B cell (primary cell): ENCODE measurements around the gene CUBN. TPM values are rescaled to one million over a fixed set of nuclear protein-coding genes. Genes with fewer than 3 reads are reported as not detected.

Experiments
- ATAC-seq: fragments of 200-7000 bp; cut with Tn5 transposase; one replicate; pipeline ENCODE4 v1.10.0; 2021; ENCODE audit warnings: low read depth, mild to moderate bottlenecking, moderate number of reproducible peaks, moderate library complexity
- CTCF ChIA-PET: fragments of 350-600 bp; sonication (Branson Sonifier 250); formaldehyde crosslinking; loops from one replicate; lab custom pipeline; 2021; ENCODE audit warnings: antibody characterized with exemption, inconsistent platforms; lab: Charles Lee
- POLR2A ChIA-PET: fragments of 350-600 bp; sonication (Branson Sonifier 250); formaldehyde crosslinking; loops from one replicate; lab custom pipeline; 2021; ENCODE audit warnings: antibody characterized with exemption; lab: Charles Lee
- DNase-seq: peaks from one replicate; pipeline ENCODE4 v3.0.0; 2013
- H2AFZ ChIP-seq: 2 replicates; pipeline ENCODE4 v1.6.1; 2012; ENCODE audit warnings: mild to moderate bottlenecking, low read depth, low read length; ENCODE audit not compliant: insufficient read depth, poor library complexity, severe bottlenecking
- H3K27ac ChIP-seq, 2 donors: 1 replicate in 1 of 2; 2 replicates in 1 of 2; pipeline ENCODE4 v1.5.1; 2012 to 2013; ENCODE audit warnings: low read length in 2 of 2, mild to moderate bottlenecking in 2 of 2, moderate library complexity in 1 of 2
- H3K27me3 ChIP-seq, 4 experiments: fragments of 200-600 bp in 1 of 4; sonication (generic) in 1 of 4; replicated peaks in 1 of 4; 1 replicate in 2 of 4; 2 replicates in 2 of 4; pipeline versions ENCODE4 v1.6.1 to v1.7.0; 2013 to 2016; ENCODE audit warnings: low read length in 3 of 4, mild to moderate bottlenecking in 2 of 4, mixed read lengths in 1 of 4, moderate library complexity in 1 of 4; ENCODE audit not compliant: insufficient read depth in 4 of 4, control insufficient read depth in 3 of 4; ENCODE audit errors: control extremely low read depth in 1 of 4
- H3K36me3 ChIP-seq, 2 experiments: replicated peaks in 1 of 2; 1 replicate in 1 of 2; 2 replicates in 1 of 2; pipeline versions ENCODE4 v1.6.1 to v1.7.1; 2013; ENCODE audit warnings: low read length in 1 of 2; ENCODE audit not compliant: insufficient read depth in 2 of 2, control insufficient read depth in 1 of 2; ENCODE audit errors: control extremely low read depth in 1 of 2, extremely low read depth in 1 of 2
- H3K4me1 ChIP-seq, 2 donors: fragments of 200-600 bp in 1 of 2; sonication (generic) in 1 of 2; 1 replicate in 1 of 2; 2 replicates in 1 of 2; pipeline versions ENCODE4 v1.5.1 to v1.6.1; 2013 to 2017; ENCODE audit warnings: low read length in 2 of 2; ENCODE audit not compliant: control insufficient read depth in 2 of 2, insufficient read depth in 2 of 2
- H3K4me2 ChIP-seq: replicated peaks from 2 replicates; pipeline ENCODE3; 2012; ENCODE audit warnings: mild to moderate bottlenecking, low read depth, low read length; ENCODE audit not compliant: poor library complexity, severe bottlenecking
- H3K4me3 ChIP-seq, 5 experiments: fragments of 200-600 bp in 1 of 5; sonication (generic) in 1 of 5; 1 replicate in 3 of 5; 2 replicates in 2 of 5; pipeline versions ENCODE4 v1.5.1 to v1.7.0; 2011 to 2016; ENCODE audit warnings: low read length in 4 of 5, mild to moderate bottlenecking in 4 of 5, low read depth in 2 of 5, control low read depth in 1 of 5, moderate library complexity in 1 of 5; ENCODE audit not compliant: insufficient read depth in 1 of 5; ENCODE audit errors: control extremely low read depth in 1 of 5, extremely low read depth in 1 of 5
- H3K79me2 ChIP-seq: fragments of 200-600 bp; sonication (generic); one replicate; pipeline ENCODE4 v1.6.0; 2016; ENCODE audit warnings: low read length; ENCODE audit not compliant: control insufficient read depth, insufficient read depth
- H3K9ac ChIP-seq: fragments of 200-600 bp; sonication (generic); 2 replicates; pipeline ENCODE4 v1.6.1; 2017; ENCODE audit warnings: mild to moderate bottlenecking, low read length, moderate library complexity
- H3K9me3 ChIP-seq, 3 donors: one replicate each; pipeline versions ENCODE4 v1.6.1 to v1.7.1; 2013; ENCODE audit warnings: low read length in 2 of 3; ENCODE audit not compliant: control insufficient read depth in 2 of 3, insufficient read depth in 1 of 3; ENCODE audit errors: control extremely low read depth in 1 of 3
- H4K20me1 ChIP-seq: 2 replicates; pipeline ENCODE4 v1.6.0; 2012; ENCODE audit warnings: mild to moderate bottlenecking, low read length; ENCODE audit not compliant: insufficient read depth, control insufficient read depth, poor library complexity, severe bottlenecking
- H3K27ac Mint-ChIP-seq: one replicate; pipeline ENCODE4 v1.8.0; 2021; ENCODE audit warnings: mixed read lengths
- H3K27me3 Mint-ChIP-seq: one replicate; pipeline ENCODE4 v1.8.0; 2021; ENCODE audit warnings: mixed read lengths
- H3K4me1 Mint-ChIP-seq: one replicate; pipeline ENCODE4 v1.8.0; 2021; ENCODE audit warnings: mixed read lengths
- H3K4me3 Mint-ChIP-seq: one replicate; pipeline ENCODE4 v1.8.0; 2021; ENCODE audit warnings: mixed read lengths
- H3K9me3 Mint-ChIP-seq: one replicate; pipeline ENCODE4 v1.8.0; 2022; ENCODE audit warnings: mixed read lengths; ENCODE audit not compliant: insufficient read depth
- CTCF ChIP-seq: fragments of 200-600 bp; IDR thresholded peaks from one replicate; pipeline ENCODE4 v1.8.0; 2022; ENCODE audit warnings: antibody characterized with exemption, mild to moderate bottlenecking
- EZH2 ChIP-seq: IDR thresholded peaks from 2 replicates; pipeline ENCODE4 v1.6.1; 2012; ENCODE audit warnings: borderline replicate concordance, low read depth, mild to moderate bottlenecking, moderate library complexity, low read length; ENCODE audit not compliant: insufficient read depth, poor library complexity, severe bottlenecking
- WGBS: methylation state at CpG from one replicate; pipeline ENCODE4 v1.1.5; 2013; ENCODE audit warnings: missing lambda C conversion rate; ENCODE audit not compliant: insufficient coverage; 5-methylcytosine and 5-hydroxymethylcytosine counted together
- intact Hi-C: fragments of 100-400 bp; cut with micrococcal nuclease; formaldehyde crosslinking; loops from one replicate; pipeline ENCODE4 v1.10.0; 2022
- polyA plus RNA-seq: library from polyadenylated mRNA; depleted of rRNA; stranded (reverse); fragments of >200 nt; gene quantifications from 2 replicates; pipeline ENCODE4 v1.2.3, GENCODE V29; 2012
- total RNA-seq, 2 donors: library from RNA; stranded (reverse); fragments of 120-200 nt in 1 of 2; gene quantifications; 1 replicate in 1 of 2; 2 replicates in 1 of 2; pipeline versions ENCODE4 v1.2.3 to v1.2.4, GENCODE V29; 2013 to 2022

The CUBN gene
- total and polyA plus RNA-seq, 2 donors (not counting 1 experiment from before 2014, with no cell fraction given): 4.2 to 5.7 TPM

- DNase-seq (no peak), ATAC-seq (no peak)
- Histone ChIP-seq H3K79me2 (no peaks in the 10 kb centered on the region), H3K27ac (no peak overlapping the region), H4K20me1 (no peaks in the 10 kb centered on the region), H3K4me1 (no peaks in the 10 kb centered on the region), H3K27me3 (no peaks in the 10 kb centered on the region), H3K4me3 (no peak overlapping the region), H3K9ac (no peak overlapping the region), H3K4me2 (no peak overlapping the region), H3K9me3 (no peaks in the 10 kb centered on the region), H3K36me3 (no peaks in the 10 kb centered on the region), H2AFZ (no peak overlapping the region)
- H3K9me3 Mint-ChIP-seq: no peaks in the 10 kb centered on the region
- H3K4me3 Mint-ChIP-seq: no peak overlapping the region
- intact Hi-C loops: no loop called here
- POLR2A ChIA-PET: no interaction called here
- no peak for TF ChIP-seq EZH2
- H3K4me1 Mint-ChIP-seq: no peaks in the 10 kb centered on the region
- no peak overlapping the region for H3K27ac Mint-ChIP-seq
- WGBS: 100% methylated on average over 3 of the region's 4 CpGs
- peaks cover 6% of the 10 kb centered on the region for H3K27me3 Mint-ChIP-seq
- CTCF ChIA-PET: no interaction called here
Observed at GRCh38 chr10:16945593-16945992, 184.0 kb downstream of the CUBN start.

GRCh38 chr10:16944986-16945385 is 184.6 kb downstream of the CUBN start:
- Histone ChIP-seq H2AFZ (no peak overlapping the region), H3K9ac (no peak overlapping the region), H4K20me1 (no peaks in the 10 kb centered on the region), H3K9me3 (no peaks in the 10 kb centered on the region), H3K27me3 (no peaks in the 10 kb centered on the region), H3K79me2 (no peaks in the 10 kb centered on the region), H3K4me1 (no peaks in the 10 kb centered on the region), H3K4me2 (no peak overlapping the region), H3K27ac (no peak overlapping the region), H3K36me3 (no peaks in the 10 kb centered on the region), H3K4me3 (no peak overlapping the region)
- ChIA-PET POLR2A (no interaction called here), CTCF (no interaction called here)
- WGBS: no CpG with 5 or more reads among the region's 1 CpG
- Mint-ChIP-seq H3K4me1 (no peaks in the 10 kb centered on the region), H3K27me3 (peaks cover 9% of the 10 kb centered on the region), H3K27ac (no peak overlapping the region), H3K9me3 (no peaks in the 10 kb centered on the region), H3K4me3 (no peak overlapping the region)
- TF ChIP-seq EZH2 (no peak), CTCF (no peak)
- intact Hi-C loops: no loop called here
- ATAC-seq (no peak), DNase-seq (no peak)
